AG10803 (cell line): ENCODE data around the gene FAM168B.
A peak's percentile ranks its signal among the peaks of the same experiment; 100 is the strongest.

Experiments
- DNase-seq: peaks from one replicate; pipeline ENCODE4 v3.0.0; 2010; ENCODE audit warnings: low read depth
- H3K4me3 ChIP-seq: 2 replicates; pipeline ENCODE4 v1.5.1; 2011; ENCODE audit warnings: mild to moderate bottlenecking, low read length, control low read depth
- CTCF ChIP-seq: conservative IDR thresholded peaks from 2 replicates; pipeline ENCODE4 v1.5.1; 2011; ENCODE audit warnings: mild to moderate bottlenecking, low read length, control low read depth, inconsistent platforms

FAM168B gene

GRCh38 chr2:131026919-131027318 lies 66.3 kb downstream of the FAM168B start:
- no peak overlapping the region for H3K4me3 ChIP-seq
- TF ChIP-seq CTCF: no peak
- no peak for DNase-seq

GRCh38 chr2:131023758-131024157 lies 69.5 kb downstream of the FAM168B start:
- no peak overlapping the region for H3K4me3 ChIP-seq
- TF ChIP-seq CTCF: no peak
- no peak for DNase-seq

GRCh38 chr2:131022731-131023130 lies 70.5 kb downstream of the FAM168B start:
- TF ChIP-seq CTCF: no peak
- no peak overlapping the region for H3K4me3 ChIP-seq
- DNase-seq: no peak

- H3K4me3 ChIP-seq: no peak overlapping the region
- no peak for TF ChIP-seq CTCF
- DNase-seq: peak; percentile 31
Observed at GRCh38 chr2:131016826-131017741, 76.2 kb downstream of the FAM168B start.

- TF ChIP-seq CTCF: no peak
- H3K4me3 ChIP-seq: no peak overlapping the region
- DNase-seq: no peak
Observed at GRCh38 chr2:131015764-131016163, 77.5 kb downstream of the FAM168B start.

- H3K4me3 ChIP-seq: no peak overlapping the region
- TF ChIP-seq CTCF: no peak
- no peak for DNase-seq
Observed at GRCh38 chr2:131014141-131014540, 79.1 kb downstream of the FAM168B start.

GRCh38 chr2:131011486-131011885 lies 81.8 kb downstream of the FAM168B start:
- TF ChIP-seq CTCF: no peak
- DNase-seq: no peak
- no peak overlapping the region for H3K4me3 ChIP-seq
